HFFc6 (cell line): Measurements from ENCODE around the gene PNLIPRP1. TPM values are rescaled to one million over a fixed set of nuclear protein-coding genes. Genes with fewer than 3 reads are reported as not detected.

Source experiments
- DNase-seq: peaks from one replicate; pipeline ENCODE4 v3.0.0-alpha.2; 2018
- H3K27ac Mint-ChIP-seq: 2 replicates; pipeline ENCODE4 v1.8.0; 2020; ENCODE audit warnings: mild to moderate bottlenecking, mixed read lengths
- H3K27me3 Mint-ChIP-seq: 2 replicates; pipeline ENCODE4 v1.8.0; 2021; ENCODE audit warnings: mild to moderate bottlenecking, moderate library complexity, mixed read lengths; ENCODE audit not compliant: insufficient read depth
- H3K36me3 Mint-ChIP-seq: 2 replicates; pipeline ENCODE4 v1.8.0; 2021; ENCODE audit warnings: low read depth, mixed read lengths
- H3K4me1 Mint-ChIP-seq: 2 replicates; pipeline ENCODE4 v1.8.0; 2020; ENCODE audit warnings: low read depth, mixed read lengths
- H3K4me3 Mint-ChIP-seq: 2 replicates; pipeline ENCODE4 v1.8.0; 2020; ENCODE audit warnings: mild to moderate bottlenecking, moderate library complexity, mixed read lengths
- H3K9me3 Mint-ChIP-seq: 2 replicates; pipeline ENCODE4 v1.8.0; 2020; ENCODE audit warnings: mild to moderate bottlenecking, mixed read lengths
- CTCF ChIP-seq: fragments of 200-600 bp; sonication (generic); IDR thresholded peaks from 2 replicates; pipeline ENCODE4 v1.5.0; 2021; ENCODE audit warnings: antibody characterized with exemption, mild to moderate bottlenecking
- total RNA-seq, 6 experiments: library from RNA; stranded (reverse); fragmentation: NEBNext Ultra II Directional; extraction: Animal tissue kit (Norgen Biotek cat#: 25700); gene quantifications; 2 replicates in 1 of 6; 3 replicates in 5 of 6; pipeline ENCODE4 v1.2.3, GENCODE V29; 2021

PNLIPRP1 gene
- total RNA-seq, 6 experiments from 2014 or later = not detected

GRCh38 chr10:116598329-116598728 is 7.6 kb downstream of the PNLIPRP1 start:
- H3K27me3 Mint-ChIP-seq = no peaks in the 10 kb centered on the region
- no peaks in the 10 kb centered on the region for H3K4me1 Mint-ChIP-seq
- TF ChIP-seq CTCF = no peak
- H3K27ac Mint-ChIP-seq = no peak overlapping the region
- H3K36me3 Mint-ChIP-seq = no peaks in the 10 kb centered on the region
- H3K4me3 Mint-ChIP-seq = no peak overlapping the region
- no peak for DNase-seq
- no peaks in the 10 kb centered on the region; the same call in 1 of the 2 replicates for H3K9me3 Mint-ChIP-seq

DNA sequence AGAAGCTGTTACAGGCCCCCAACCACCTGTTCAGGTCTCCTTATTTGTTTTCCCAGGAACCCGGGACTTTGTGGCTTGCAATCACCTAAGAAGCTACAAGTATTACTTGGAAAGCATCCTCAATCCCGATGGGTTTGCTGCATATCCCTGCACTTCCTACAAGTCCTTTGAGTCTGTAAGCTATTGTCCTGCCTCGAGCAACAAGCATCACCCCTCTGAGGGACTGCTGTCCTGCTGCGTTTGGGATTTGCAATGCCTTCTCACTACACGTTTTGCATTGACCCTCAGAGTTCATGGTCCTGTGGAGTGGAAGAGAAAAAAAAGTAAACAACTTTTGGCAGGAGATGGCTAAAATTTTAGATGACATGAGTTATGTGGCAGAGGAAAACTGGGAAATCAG is 9.2 kb downstream of the PNLIPRP1 start:
- H3K36me3 Mint-ChIP-seq = no peaks in the 10 kb centered on the region
- TF ChIP-seq CTCF = no peak
- no peaks in the 10 kb centered on the region for H3K27me3 Mint-ChIP-seq
- H3K4me3 Mint-ChIP-seq = no peak overlapping the region
- H3K27ac Mint-ChIP-seq = no peak overlapping the region
- no peaks in the 10 kb centered on the region; the same call in 1 of the 2 replicates for H3K9me3 Mint-ChIP-seq
- no peaks in the 10 kb centered on the region for H3K4me1 Mint-ChIP-seq
- no peak for DNase-seq

GRCh38 chr10:116602648-116603400 is 12.1 kb downstream of the PNLIPRP1 start:
- no peak overlapping the region for H3K4me3 Mint-ChIP-seq
- H3K9me3 Mint-ChIP-seq = no peaks in the 10 kb centered on the region; the same call in 1 of the 2 replicates
- no peaks in the 10 kb centered on the region for H3K27me3 Mint-ChIP-seq
- DNase-seq = no peak
- no peaks in the 10 kb centered on the region for H3K36me3 Mint-ChIP-seq
- no peak for TF ChIP-seq CTCF
- H3K4me1 Mint-ChIP-seq = no peaks in the 10 kb centered on the region
- no peak overlapping the region for H3K27ac Mint-ChIP-seq

GRCh38 chr10:116606061-116606483 is 15.3 kb downstream of the PNLIPRP1 start:
- Mint-ChIP-seq H3K4me1 (no peaks in the 10 kb centered on the region), H3K9me3 (peaks cover 5% of the 10 kb centered on the region; the same call in 1 of the 2 replicates), H3K4me3 (no peak overlapping the region), H3K27me3 (no peaks in the 10 kb centered on the region; the same call in 1 of the 2 replicates), H3K36me3 (no peaks in the 10 kb centered on the region), H3K27ac (no peak overlapping the region)
- no peak for DNase-seq
- no peak for TF ChIP-seq CTCF

DNA sequence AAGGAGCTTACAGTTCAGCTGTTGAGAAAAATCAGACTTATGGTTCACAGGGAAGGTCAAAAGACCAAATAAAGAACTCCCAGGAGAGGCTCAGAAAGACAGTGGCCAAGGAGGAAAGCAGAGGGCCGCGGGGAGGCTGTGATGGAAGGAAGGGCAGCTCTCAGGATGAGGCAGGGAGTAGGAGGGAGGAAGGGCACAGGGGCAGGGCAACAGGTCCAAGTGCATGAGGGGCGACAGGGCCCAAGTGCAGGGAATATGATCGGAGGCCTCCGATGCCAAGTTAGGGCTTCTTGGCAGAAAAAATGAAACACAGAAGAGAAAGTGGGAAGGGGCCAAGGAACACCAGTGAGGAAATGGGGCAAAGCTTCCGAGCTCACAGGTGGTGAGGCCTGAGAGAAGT is 16.6 kb downstream of the PNLIPRP1 start:
- no peaks in the 10 kb centered on the region; the same call in 1 of the 2 replicates for H3K27me3 Mint-ChIP-seq
- no peak overlapping the region for H3K4me3 Mint-ChIP-seq

More for the DNA sequence above, 16.6 kb downstream of the PNLIPRP1 start:
- Mint-ChIP-seq H3K4me1 (no peaks in the 10 kb centered on the region), H3K36me3 (no peaks in the 10 kb centered on the region), H3K9me3 (peaks cover 5% of the 10 kb centered on the region; the same call in 1 of the 2 replicates), H3K27ac (no peak overlapping the region)
- no peak for TF ChIP-seq CTCF
- no peak for DNase-seq
